Right lobe of liver (tissue), 6 donors: ENCODE results near the gene ZNF506. TPM values are rescaled to one million over a fixed set of nuclear protein-coding genes. Genes with fewer than 3 reads are reported as not detected.
"Not testable (repeated sequence)": the region's sequence is repeated elsewhere in the genome, so short reads cannot be mapped to it uniquely, and the experiment has no call there.

Experiments used
- ATAC-seq, 4 donors: fragments of 200-7000 bp; cut with Tn5 transposase; one replicate each; pipeline ENCODE4 v1.9.1; 2020; ENCODE audit warnings: mild to moderate bottlenecking in 4 of 4, moderate library complexity in 4 of 4
- DNase-seq, 3 donors: peaks; one replicate each; pipeline ENCODE4 v3.0.0-alpha.2; 2020
- H3K27ac ChIP-seq, 3 donors: fragments of 200-600 bp; one replicate each; pipeline ENCODE4 v1.8.0; 2022
- H3K27me3 ChIP-seq, 2 donors: fragments of 200-600 bp; one replicate each; pipeline ENCODE4 v1.8.0; 2022
- H3K36me3 ChIP-seq, 4 donors: fragments of 200-600 bp; sonication (generic) in 1 of 4; one replicate each; pipeline versions ENCODE4 v1.5.1 to v1.8.0; 2017 to 2022; ENCODE audit warnings: control low read depth in 1 of 4
- H3K4me1 ChIP-seq, 4 donors: fragments of 200-600 bp; sonication (generic) in 1 of 4; one replicate each; pipeline versions ENCODE4 v1.5.1 to v1.8.0; 2017 to 2022; ENCODE audit warnings: control low read depth in 1 of 4
- H3K4me3 ChIP-seq, 3 donors: fragments of 200-600 bp; one replicate each; pipeline ENCODE4 v1.8.0; 2022
- H3K9me3 ChIP-seq, 4 donors: fragments of 200-600 bp; sonication (generic) in 1 of 4; one replicate each; pipeline versions ENCODE4 v1.5.1 to v1.8.0; 2017 to 2022; ENCODE audit warnings: control low read depth in 1 of 4
- POLR2A ChIP-seq: fragments of 450-650 bp; IDR thresholded peaks from one replicate; pipeline ENCODE4 v1.6.1; 2017; ENCODE audit warnings: antibody characterized with exemption, mild to moderate bottlenecking
- WGBS: methylation state at CpG from one replicate; pipeline ENCODE4 v1.1.6; 2018; ENCODE audit warnings: low coverage, low lambda C conversion rate; ENCODE audit not compliant: insufficient coverage; ENCODE audit errors: missing lambda C conversion rate; 5-methylcytosine and 5-hydroxymethylcytosine counted together
- intact Hi-C, 2 donors: fragments of 100-400 bp; cut with DNase I; formaldehyde crosslinking; loops; one replicate each; pipeline versions ENCODE4 v1.11.2 to v1.14.1; 2022
- long read RNA-seq: library from polyadenylated mRNA; unstranded; transcript quantifications from one replicate; pipeline ENCODE4 v2.0.0, GENCODE V29; 2019
- total RNA-seq, 6 experiments: library from RNA; depleted of rRNA in 2 of 6; stranded (reverse); fragments of >200 nt in 2 of 6; fragmentation: NEBNext Ultra II Directional in 3 of 6; extraction: Animal tissue kit (Norgen Biotek cat#: 25700) in 3 of 6; gene quantifications; one replicate each; pipeline versions ENCODE4 v1.1.0 to v1.2.4, GENCODE V29; 2016 to 2023
- TF ChIP-seq, protein P1 (sequence below), 4 donors: fragments of 200-600 bp in 3 of 4; fragments of 450-650 bp in 1 of 4; IDR thresholded peaks; one replicate each; pipeline versions ENCODE4 v1.5.1 to v1.8.0; 2016 to 2022; ENCODE audit warnings: antibody characterized with exemption in 4 of 4, mild to moderate bottlenecking in 2 of 4
- donor health status: DM: no; HTN: yes; CAD: no.
- donor health status: DM: no; HTN: no; CAD: no.
- donor health status: DM: no; HTN: no; CAD: no.
- donor health status: DM: no; HTN: yes; CAD: no.
- donor health status: DM: no; HTN: yes; CAD: no.

ZNF506 gene
- 1 to 10 TPM; 2.2 to 8.6 (median 3.2) TPM for total RNA-seq
- long read RNA-seq, result 0 reads

DNA sequence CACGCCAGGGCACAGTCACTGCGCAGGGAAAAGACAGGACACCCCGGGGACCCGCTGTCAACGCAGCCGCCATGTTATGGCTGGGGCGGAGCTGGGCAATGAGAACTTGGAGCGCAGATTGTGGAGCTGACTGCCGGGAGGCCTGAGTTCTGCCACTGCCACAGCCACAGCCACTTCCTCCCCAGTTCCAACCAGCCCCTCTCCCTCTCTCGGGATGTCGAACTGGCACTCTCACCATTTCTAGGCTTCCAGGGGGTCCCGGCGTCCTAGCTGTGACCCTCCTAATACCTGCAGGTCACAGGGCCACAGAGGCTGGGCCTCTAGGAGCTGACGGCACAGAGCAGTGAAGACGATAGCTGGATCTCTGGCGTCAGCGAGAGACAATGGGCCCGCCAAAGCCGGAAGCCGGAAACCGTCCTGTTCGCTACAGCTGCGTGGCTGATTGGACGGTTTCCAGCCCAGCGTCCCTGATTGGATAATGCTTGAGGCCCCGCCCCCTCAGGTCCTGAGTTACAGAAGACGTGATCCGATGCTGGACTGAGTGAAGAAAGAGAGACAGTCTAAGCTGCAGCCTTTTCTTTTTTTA, at the start of gene ZNF506:
TSS of gene ZNF506 (minus strand) at position 385 of the 586 bp plus-strand sequence. CDS start at position 238, 147 bp downstream.
- peak; percentile 92 to 95 (median 95) for DNase-seq
- Histone ChIP-seq H3K36me3 (no peaks in the 10 kb centered on the region), H3K27me3 (no peaks in the 10 kb centered on the region), H3K4me1 (no peaks in the 10 kb centered on the region), H3K9me3 (peaks cover 0 to 9% (median 2%) of the 10 kb centered on the region in 4 donors), H3K4me3 (peak within 1 kb of the TSS; percentile 55 to 72 (median 59)), H3K27ac (peak within 1 kb of the TSS; percentile 73 to 87 (median 77))
- WGBS, result 5% methylated on average over 13 of the region's 28 CpGs
- peak; percentile 79 for TF ChIP-seq POLR2A
- TF ChIP-seq, protein P1, sequence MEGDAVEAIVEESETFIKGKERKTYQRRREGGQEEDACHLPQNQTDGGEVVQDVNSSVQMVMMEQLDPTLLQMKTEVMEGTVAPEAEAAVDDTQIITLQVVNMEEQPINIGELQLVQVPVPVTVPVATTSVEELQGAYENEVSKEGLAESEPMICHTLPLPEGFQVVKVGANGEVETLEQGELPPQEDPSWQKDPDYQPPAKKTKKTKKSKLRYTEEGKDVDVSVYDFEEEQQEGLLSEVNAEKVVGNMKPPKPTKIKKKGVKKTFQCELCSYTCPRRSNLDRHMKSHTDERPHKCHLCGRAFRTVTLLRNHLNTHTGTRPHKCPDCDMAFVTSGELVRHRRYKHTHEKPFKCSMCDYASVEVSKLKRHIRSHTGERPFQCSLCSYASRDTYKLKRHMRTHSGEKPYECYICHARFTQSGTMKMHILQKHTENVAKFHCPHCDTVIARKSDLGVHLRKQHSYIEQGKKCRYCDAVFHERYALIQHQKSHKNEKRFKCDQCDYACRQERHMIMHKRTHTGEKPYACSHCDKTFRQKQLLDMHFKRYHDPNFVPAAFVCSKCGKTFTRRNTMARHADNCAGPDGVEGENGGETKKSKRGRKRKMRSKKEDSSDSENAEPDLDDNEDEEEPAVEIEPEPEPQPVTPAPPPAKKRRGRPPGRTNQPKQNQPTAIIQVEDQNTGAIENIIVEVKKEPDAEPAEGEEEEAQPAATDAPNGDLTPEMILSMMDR (IDR thresholded peaks at IDR 0.05), result no peak
- intact Hi-C loops, result no loop called here
- peak; percentile 97 to 98 (median 98) for ATAC-seq

- WGBS, result 80% methylated on average over 5 of the region's 5 CpGs
- peaks cover 0 to 11% (median 7%) of the 10 kb centered on the region in 4 donors for H3K9me3 ChIP-seq
- ATAC-seq, DNase-seq, H3K4me3 ChIP-seq, H3K36me3 ChIP-seq, intact Hi-C loops, H3K4me1 ChIP-seq, H3K27ac ChIP-seq, H3K27me3 ChIP-seq: not testable (repeated sequence)
These were observed 48.5 kb upstream of the ZNF506 start for GRCh38 chr19:19870086-19870485.

DNA sequence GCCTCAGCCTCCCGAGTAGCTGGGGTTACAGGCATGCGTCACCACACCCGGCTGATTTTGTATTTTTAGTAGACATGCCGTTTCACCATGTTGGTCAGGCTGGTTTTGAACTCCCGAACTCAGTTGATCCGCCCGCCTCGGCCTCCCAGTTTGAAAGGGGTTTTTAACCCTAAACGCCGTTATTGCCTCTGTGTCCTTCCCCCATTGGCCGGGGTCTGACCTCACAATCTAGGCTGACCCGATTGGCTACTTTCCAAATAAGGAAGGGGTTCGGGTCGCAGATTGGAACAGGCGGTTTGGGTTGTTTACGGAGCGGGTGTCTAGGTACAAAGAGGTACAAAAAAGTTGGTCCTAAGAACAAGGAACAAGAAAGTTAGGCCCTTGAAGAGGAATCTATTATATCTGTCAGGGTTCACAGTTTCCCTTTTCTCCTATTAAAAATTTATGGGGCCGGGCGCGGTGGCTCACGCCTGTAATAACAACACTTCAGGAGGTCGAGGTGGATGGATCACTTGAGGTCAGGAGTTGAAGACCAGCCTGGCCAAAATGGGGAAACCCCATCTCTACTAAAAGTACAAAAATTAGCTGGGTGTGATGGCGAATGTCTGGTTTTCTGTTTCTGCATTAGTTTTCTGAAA, 45.2 kb upstream of the ZNF506 start:
- TF ChIP-seq, protein P1 (IDR thresholded peaks at IDR 0.05), result no peak
- TF ChIP-seq POLR2A, result no peak
- intact Hi-C loops, result no loop called here
- no peak for DNase-seq
- peak overlapping the region; percentile 78 to 93 (median 89) for H3K27ac ChIP-seq
- H3K27me3 ChIP-seq, result no peaks in the 10 kb centered on the region
- ATAC-seq, result no peak
- peak overlapping the region; percentile 79 to 82 (median 81) for H3K4me3 ChIP-seq
- H3K4me1 ChIP-seq, result peaks cover 0 to 12% (median 0%) of the 10 kb centered on the region in 4 donors
- peaks cover 0 to 5% (median 0%) of the 10 kb centered on the region in 4 donors for H3K9me3 ChIP-seq
- WGBS, result 8% methylated on average over 19 of the region's 23 CpGs
- no peaks in the 10 kb centered on the region for H3K36me3 ChIP-seq

GRCh38 chr19:19865750-19866610, 44.4 kb upstream of the ZNF506 start, which contains the start of gene ZNF253:
Gene ZNF253, plus strand, starts transcription at chr19:19865882. Its CDS starts 115 bp downstream, at chr19:19865997.
- TF ChIP-seq, protein P1 (IDR thresholded peaks at IDR 0.05), result no peak
- TF ChIP-seq POLR2A, result peak; percentile 96
- Histone ChIP-seq H3K36me3 (no peaks in the 10 kb centered on the region), H3K27ac (peak within 1 kb of the TSS; percentile 78 to 93 (median 89)), H3K4me1 (peaks cover 0 to 12% (median 0%) of the 10 kb centered on the region in 4 donors), H3K27me3 (no peaks in the 10 kb centered on the region), H3K4me3 (peak within 1 kb of the TSS; percentile 79 to 82 (median 81)), H3K9me3 (peaks cover 0 to 5% (median 0%) of the 10 kb centered on the region in 4 donors)
- intact Hi-C loops, result no loop called here
- 0% methylated on average over 27 of the region's 43 CpGs for WGBS
- DNase-seq (peak; percentile 96 to 97 (median 96)), ATAC-seq (peak; percentile 99)
